AG09319 (cell line): ENCODE results near the gene ZNF135.

Experiments used
- DNase-seq: peaks from one replicate; pipeline ENCODE4 v3.0.0-alpha.2; 2010; ENCODE audit warnings: low read depth; ENCODE audit errors: extremely low read depth
- TF ChIP-seq, protein P1 (sequence below): IDR thresholded peaks from 2 replicates; pipeline ENCODE4 v1.5.1; 2011; ENCODE audit warnings: low read depth, mild to moderate bottlenecking, inconsistent platforms, low read length, moderate library complexity

Gene ZNF135

GRCh38 chr19:58117841-58118575 lies 58.9 kb downstream of the ZNF135 start:
- TF ChIP-seq, protein P1, sequence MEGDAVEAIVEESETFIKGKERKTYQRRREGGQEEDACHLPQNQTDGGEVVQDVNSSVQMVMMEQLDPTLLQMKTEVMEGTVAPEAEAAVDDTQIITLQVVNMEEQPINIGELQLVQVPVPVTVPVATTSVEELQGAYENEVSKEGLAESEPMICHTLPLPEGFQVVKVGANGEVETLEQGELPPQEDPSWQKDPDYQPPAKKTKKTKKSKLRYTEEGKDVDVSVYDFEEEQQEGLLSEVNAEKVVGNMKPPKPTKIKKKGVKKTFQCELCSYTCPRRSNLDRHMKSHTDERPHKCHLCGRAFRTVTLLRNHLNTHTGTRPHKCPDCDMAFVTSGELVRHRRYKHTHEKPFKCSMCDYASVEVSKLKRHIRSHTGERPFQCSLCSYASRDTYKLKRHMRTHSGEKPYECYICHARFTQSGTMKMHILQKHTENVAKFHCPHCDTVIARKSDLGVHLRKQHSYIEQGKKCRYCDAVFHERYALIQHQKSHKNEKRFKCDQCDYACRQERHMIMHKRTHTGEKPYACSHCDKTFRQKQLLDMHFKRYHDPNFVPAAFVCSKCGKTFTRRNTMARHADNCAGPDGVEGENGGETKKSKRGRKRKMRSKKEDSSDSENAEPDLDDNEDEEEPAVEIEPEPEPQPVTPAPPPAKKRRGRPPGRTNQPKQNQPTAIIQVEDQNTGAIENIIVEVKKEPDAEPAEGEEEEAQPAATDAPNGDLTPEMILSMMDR: no peak
- no peak for DNase-seq

DNA sequence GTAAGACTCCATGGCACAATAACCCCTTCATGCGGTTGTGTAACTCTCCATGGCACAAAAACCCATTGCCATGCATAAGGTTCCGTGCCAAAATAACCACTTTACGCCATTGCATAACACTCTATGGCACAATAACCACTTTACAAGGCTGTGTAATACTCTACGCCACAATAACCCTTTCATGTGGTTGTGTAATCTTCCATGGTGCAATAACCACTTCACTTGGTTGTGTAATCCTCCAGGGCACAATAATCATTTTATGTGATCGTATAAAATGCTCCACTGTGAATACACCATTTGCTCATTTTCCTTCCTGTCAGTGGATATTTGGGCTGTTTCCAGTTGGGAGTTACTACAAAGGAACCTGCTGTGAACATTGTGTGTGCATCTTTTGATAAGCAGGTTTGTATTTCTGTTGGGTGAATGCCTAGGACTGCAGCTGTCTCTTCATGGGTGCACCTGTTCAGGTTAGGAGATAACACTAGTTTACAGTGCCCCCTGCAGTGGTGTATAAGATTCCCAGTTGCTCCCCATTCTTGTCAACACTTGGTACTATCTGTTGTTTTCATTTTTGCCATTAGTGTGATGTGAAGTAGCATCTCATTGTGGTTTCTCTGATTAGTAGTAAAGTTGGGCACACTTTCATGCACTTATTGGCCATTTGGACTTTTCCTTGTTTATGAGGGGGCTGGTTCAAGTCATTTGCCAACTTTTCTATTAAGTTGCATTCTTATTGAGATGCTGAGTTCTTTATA lies 60.1 kb downstream of the ZNF135 start:
- DNase-seq: no peak
- TF ChIP-seq, protein P1: no peak
